ENCODE data around the gene LYPD5.
"Not testable (repeated sequence)": the region's sequence is repeated elsewhere in the genome, so short reads cannot be mapped to it uniquely, and the experiment has no call there.

GRCh38 chr19:43764684-43765083 lies 37.6 kb downstream of the LYPD5 start:
- not testable (repeated sequence) for TF ChIP-seq SIN3A (IDR thresholded peaks at IDR 0.05; ENCODE audit: borderline replicate concordance, insufficient read depth, low read depth, low read length); POLR2AphosphoS5 (IDR thresholded peaks at IDR 0.05; ENCODE audit: low read depth, low read length)
- TF ChIP-seq, protein P1, sequence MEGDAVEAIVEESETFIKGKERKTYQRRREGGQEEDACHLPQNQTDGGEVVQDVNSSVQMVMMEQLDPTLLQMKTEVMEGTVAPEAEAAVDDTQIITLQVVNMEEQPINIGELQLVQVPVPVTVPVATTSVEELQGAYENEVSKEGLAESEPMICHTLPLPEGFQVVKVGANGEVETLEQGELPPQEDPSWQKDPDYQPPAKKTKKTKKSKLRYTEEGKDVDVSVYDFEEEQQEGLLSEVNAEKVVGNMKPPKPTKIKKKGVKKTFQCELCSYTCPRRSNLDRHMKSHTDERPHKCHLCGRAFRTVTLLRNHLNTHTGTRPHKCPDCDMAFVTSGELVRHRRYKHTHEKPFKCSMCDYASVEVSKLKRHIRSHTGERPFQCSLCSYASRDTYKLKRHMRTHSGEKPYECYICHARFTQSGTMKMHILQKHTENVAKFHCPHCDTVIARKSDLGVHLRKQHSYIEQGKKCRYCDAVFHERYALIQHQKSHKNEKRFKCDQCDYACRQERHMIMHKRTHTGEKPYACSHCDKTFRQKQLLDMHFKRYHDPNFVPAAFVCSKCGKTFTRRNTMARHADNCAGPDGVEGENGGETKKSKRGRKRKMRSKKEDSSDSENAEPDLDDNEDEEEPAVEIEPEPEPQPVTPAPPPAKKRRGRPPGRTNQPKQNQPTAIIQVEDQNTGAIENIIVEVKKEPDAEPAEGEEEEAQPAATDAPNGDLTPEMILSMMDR (IDR thresholded peaks at IDR 0.05) = not testable (repeated sequence)
- TF ChIP-seq, protein P2, sequence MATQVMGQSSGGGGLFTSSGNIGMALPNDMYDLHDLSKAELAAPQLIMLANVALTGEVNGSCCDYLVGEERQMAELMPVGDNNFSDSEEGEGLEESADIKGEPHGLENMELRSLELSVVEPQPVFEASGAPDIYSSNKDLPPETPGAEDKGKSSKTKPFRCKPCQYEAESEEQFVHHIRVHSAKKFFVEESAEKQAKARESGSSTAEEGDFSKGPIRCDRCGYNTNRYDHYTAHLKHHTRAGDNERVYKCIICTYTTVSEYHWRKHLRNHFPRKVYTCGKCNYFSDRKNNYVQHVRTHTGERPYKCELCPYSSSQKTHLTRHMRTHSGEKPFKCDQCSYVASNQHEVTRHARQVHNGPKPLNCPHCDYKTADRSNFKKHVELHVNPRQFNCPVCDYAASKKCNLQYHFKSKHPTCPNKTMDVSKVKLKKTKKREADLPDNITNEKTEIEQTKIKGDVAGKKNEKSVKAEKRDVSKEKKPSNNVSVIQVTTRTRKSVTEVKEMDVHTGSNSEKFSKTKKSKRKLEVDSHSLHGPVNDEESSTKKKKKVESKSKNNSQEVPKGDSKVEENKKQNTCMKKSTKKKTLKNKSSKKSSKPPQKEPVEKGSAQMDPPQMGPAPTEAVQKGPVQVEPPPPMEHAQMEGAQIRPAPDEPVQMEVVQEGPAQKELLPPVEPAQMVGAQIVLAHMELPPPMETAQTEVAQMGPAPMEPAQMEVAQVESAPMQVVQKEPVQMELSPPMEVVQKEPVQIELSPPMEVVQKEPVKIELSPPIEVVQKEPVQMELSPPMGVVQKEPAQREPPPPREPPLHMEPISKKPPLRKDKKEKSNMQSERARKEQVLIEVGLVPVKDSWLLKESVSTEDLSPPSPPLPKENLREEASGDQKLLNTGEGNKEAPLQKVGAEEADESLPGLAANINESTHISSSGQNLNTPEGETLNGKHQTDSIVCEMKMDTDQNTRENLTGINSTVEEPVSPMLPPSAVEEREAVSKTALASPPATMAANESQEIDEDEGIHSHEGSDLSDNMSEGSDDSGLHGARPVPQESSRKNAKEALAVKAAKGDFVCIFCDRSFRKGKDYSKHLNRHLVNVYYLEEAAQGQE (IDR thresholded peaks at IDR 0.05; ENCODE audit: insufficient read depth in 1 of 2, low read depth in 2 of 2, low read length in 1 of 2) = not testable (repeated sequence)
